Measurements from ENCODE around the gene REEP5.

DNA sequence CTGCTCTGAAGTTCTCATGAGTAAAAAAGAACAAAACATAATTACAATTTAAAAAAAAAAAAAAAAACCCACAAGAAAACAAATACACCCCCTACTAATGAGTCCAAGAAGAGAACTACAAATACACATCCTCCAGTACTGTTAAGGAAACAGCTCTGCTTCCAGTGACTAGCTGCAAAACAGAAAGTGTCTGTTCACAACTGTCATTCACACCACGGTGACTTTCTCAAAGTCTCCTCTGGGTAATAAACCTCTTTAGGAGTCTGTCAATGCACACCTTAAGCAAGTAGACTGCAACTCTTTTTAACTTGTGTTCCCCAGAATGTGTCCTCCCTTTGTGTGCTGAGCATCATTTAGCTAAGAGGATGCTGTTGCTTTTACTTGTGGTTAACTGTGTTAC lies 6.2 kb downstream of the REEP5 start:
- TF ChIP-seq, protein P1, sequence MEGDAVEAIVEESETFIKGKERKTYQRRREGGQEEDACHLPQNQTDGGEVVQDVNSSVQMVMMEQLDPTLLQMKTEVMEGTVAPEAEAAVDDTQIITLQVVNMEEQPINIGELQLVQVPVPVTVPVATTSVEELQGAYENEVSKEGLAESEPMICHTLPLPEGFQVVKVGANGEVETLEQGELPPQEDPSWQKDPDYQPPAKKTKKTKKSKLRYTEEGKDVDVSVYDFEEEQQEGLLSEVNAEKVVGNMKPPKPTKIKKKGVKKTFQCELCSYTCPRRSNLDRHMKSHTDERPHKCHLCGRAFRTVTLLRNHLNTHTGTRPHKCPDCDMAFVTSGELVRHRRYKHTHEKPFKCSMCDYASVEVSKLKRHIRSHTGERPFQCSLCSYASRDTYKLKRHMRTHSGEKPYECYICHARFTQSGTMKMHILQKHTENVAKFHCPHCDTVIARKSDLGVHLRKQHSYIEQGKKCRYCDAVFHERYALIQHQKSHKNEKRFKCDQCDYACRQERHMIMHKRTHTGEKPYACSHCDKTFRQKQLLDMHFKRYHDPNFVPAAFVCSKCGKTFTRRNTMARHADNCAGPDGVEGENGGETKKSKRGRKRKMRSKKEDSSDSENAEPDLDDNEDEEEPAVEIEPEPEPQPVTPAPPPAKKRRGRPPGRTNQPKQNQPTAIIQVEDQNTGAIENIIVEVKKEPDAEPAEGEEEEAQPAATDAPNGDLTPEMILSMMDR (IDR thresholded peaks at IDR 0.05), result no peak
- TF ChIP-seq POLR2A (IDR thresholded peaks at IDR 0.05), result no peak

Data from vagina (tissue), 2 donors.